Bronchial epithelial cell (primary cell): Measurements from ENCODE around the gene FHOD3. TPM values are rescaled to one million over a fixed set of nuclear protein-coding genes. Genes with fewer than 3 reads are reported as not detected.

Experiments used
- DNase-seq: peaks from one replicate; pipeline ENCODE4 v3.0.0-alpha.2; 2010; ENCODE audit warnings: low read depth
- FAIRE-seq: peaks from 2 replicates; lab custom pipeline; 2011; peaks lifted over from hg19 to GRCh38; lab: Jason Lieb, UNC
- H3K27me3 ChIP-seq: 2 replicates; pipeline ENCODE4 v1.5.1; 2011; ENCODE audit warnings: low read length; ENCODE audit not compliant: control insufficient read depth, insufficient read depth
- H3K36me3 ChIP-seq: 2 replicates; pipeline ENCODE4 v1.5.1; 2011; ENCODE audit warnings: low read length; ENCODE audit not compliant: control insufficient read depth, insufficient read depth
- H3K4me3 ChIP-seq: 2 replicates; pipeline ENCODE4 v1.5.1; 2011; ENCODE audit warnings: mild to moderate bottlenecking, low read depth, low read length, control low read depth
- CTCF ChIP-seq: IDR thresholded peaks from 2 replicates; pipeline ENCODE4 v1.5.1; 2011; ENCODE audit warnings: mild to moderate bottlenecking, moderate library complexity, low read length, control low read depth, inconsistent platforms; ENCODE audit not compliant: insufficient read depth, severe bottlenecking
- total RNA-seq: library from RNA; depleted of rRNA; stranded (reverse); fragments of >200 nt; gene quantifications from 2 replicates; pipeline ENCODE4 v1.2.1, GENCODE V29; 2014

FHOD3 gene
- total RNA-seq, 1 donor from 2014 or later: 15.8 TPM

DNA sequence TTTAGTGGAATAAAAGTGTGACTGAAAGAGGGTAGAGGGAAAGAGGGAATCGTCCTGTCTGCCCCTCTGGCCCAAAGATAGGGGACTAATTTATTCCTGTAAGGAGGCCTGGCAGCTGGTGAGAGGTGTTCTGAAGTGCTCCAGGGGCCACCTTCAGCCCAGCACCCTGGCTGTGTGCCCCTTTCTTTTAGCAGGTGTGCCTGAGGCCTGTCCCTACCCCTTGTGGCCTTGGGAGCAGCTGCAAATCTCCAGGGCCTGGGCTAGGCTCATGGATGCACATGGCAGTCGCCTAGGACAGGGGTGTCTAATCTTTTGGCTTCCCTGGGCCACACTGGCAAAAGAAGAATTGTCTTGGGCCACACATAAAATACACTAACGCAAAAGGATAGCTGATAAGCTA is 37.3 kb downstream of the FHOD3 start:
- H3K4me3 ChIP-seq: no peak overlapping the region
- no peaks in the 10 kb centered on the region for H3K36me3 ChIP-seq
- no peak for DNase-seq
- H3K27me3 ChIP-seq: no peaks in the 10 kb centered on the region
- no peak for TF ChIP-seq CTCF
- FAIRE-seq: no peak

DNA sequence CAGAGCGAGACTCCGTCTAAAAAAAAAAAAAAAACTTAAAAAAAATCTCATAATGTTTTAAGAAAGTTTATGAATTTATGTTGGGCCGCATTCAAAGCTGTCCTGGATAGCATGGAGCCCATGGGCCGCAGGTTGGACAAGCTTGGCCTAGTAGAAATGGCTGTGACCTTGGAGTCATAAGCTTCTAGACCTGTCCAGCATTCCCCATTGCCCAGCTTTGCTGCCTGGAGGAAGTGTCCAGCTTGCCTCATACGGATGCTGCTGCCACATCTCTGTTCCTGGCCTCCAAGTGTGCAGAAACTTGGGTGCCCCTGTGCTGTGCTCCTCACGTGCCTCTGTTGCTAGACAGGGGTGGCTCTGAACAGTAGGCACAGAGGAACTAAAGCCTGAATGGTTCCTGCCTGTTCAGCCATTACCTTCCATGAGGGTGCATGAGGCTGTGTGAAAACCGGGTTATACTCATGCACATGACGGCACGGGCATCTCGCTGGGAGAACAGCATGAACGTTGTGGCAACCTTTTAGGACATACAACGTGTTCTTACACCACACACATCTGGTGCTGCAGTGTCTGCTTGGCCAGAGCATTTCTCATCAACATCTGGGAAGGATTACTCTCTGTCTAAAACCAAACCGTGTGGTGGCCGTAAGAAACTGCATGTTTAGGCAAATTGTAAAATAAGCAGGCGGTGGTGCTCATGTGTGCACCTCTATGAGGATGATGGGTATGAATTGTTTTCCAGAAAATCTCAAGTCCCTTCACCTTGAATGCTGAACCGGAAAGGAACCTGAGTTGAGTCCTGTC is 38.2 kb downstream of the FHOD3 start:
- H3K27me3 ChIP-seq: no peaks in the 10 kb centered on the region
- TF ChIP-seq CTCF: no peak
- FAIRE-seq (peak; percentile 92), DNase-seq (no peak)
- no peaks in the 10 kb centered on the region for H3K36me3 ChIP-seq
- no peak overlapping the region for H3K4me3 ChIP-seq

GRCh38 chr18:36337679-36338402 is 40.3 kb downstream of the FHOD3 start:
- DNase-seq: no peak
- no peaks in the 10 kb centered on the region for H3K27me3 ChIP-seq
- no peaks in the 10 kb centered on the region for H3K36me3 ChIP-seq
- H3K4me3 ChIP-seq: no peak overlapping the region
- TF ChIP-seq CTCF: no peak
- no peak for FAIRE-seq

- no peaks in the 10 kb centered on the region for H3K27me3 ChIP-seq
- TF ChIP-seq CTCF: no peak
- H3K36me3 ChIP-seq: no peaks in the 10 kb centered on the region
- FAIRE-seq (no peak), DNase-seq (no peak)
- no peak overlapping the region for H3K4me3 ChIP-seq
Observed at GRCh38 chr18:36338403-36338933, 41.0 kb downstream of the FHOD3 start.

DNA sequence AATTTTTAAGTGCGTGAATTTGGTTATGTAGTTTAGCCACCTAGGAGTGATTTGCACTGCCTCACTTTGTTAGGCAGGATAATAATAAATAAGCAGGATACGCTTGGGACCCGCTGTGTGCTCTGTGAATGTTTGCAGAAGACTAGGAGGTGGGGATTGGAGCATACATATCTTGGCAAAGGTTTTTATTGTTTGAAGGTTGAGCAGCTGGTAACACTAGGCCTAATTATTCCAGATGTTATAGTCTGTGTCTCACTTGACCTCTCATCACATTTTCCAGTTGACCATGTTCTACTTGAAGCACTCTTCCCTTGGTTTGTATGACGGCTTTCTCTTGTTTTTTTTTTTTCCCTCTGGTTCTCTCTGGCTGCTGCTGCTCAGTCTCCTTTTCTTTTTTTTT is 42.7 kb downstream of the FHOD3 start:
- no peaks in the 10 kb centered on the region for H3K27me3 ChIP-seq
- DNase-seq (no peak), FAIRE-seq (no peak)
- TF ChIP-seq CTCF: no peak
- H3K4me3 ChIP-seq: no peak overlapping the region
- no peaks in the 10 kb centered on the region for H3K36me3 ChIP-seq
